Panc1 (cell line): Measurements from ENCODE around the gene SPOUT1.

Experiments used
- POLR2AphosphoS5 ChIP-seq: IDR thresholded peaks from 2 replicates; pipeline ENCODE4 v1.6.1; 2012; ENCODE audit warnings: mild to moderate bottlenecking, low read depth, low read length, moderate library complexity
- TF ChIP-seq, protein P1 (sequence below): fragments of 450-650 bp; IDR thresholded peaks from 2 replicates; pipeline ENCODE4 v1.5.1; 2017; ENCODE audit warnings: mild to moderate bottlenecking
- TF ChIP-seq, protein P2 (sequence below), 2 experiments: IDR thresholded peaks; 2 replicates each; pipeline ENCODE4 v1.6.1; 2011 to 2012; ENCODE audit warnings: low read depth in 2 of 2, control low read depth in 1 of 2, low read length in 1 of 2, mild to moderate bottlenecking in 1 of 2, moderate library complexity in 1 of 2; ENCODE audit not compliant: insufficient read depth in 1 of 2

DNA sequence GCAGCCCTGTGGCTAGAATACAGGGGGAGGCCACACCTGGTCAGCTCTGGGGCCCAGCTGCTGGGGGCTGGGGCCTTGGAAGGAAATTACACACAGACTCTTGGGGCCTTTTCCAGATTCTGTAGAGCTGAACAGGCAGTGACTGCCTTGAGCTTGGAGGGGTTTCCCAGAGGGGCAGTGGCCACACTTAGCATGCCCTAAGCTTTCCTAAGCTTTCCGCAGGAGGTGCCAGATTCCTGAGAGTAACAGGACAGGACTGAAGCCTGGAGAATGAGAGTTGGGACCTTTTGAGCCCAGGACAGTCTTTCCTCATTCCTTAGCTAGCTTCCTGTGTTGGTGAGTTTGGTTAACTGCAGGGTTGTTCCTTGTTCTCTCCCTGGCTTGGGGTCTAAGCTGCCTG is 41.1 kb downstream of the SPOUT1 start:
- TF ChIP-seq, protein P1, sequence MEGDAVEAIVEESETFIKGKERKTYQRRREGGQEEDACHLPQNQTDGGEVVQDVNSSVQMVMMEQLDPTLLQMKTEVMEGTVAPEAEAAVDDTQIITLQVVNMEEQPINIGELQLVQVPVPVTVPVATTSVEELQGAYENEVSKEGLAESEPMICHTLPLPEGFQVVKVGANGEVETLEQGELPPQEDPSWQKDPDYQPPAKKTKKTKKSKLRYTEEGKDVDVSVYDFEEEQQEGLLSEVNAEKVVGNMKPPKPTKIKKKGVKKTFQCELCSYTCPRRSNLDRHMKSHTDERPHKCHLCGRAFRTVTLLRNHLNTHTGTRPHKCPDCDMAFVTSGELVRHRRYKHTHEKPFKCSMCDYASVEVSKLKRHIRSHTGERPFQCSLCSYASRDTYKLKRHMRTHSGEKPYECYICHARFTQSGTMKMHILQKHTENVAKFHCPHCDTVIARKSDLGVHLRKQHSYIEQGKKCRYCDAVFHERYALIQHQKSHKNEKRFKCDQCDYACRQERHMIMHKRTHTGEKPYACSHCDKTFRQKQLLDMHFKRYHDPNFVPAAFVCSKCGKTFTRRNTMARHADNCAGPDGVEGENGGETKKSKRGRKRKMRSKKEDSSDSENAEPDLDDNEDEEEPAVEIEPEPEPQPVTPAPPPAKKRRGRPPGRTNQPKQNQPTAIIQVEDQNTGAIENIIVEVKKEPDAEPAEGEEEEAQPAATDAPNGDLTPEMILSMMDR, result no peak
- TF ChIP-seq, protein P2, sequence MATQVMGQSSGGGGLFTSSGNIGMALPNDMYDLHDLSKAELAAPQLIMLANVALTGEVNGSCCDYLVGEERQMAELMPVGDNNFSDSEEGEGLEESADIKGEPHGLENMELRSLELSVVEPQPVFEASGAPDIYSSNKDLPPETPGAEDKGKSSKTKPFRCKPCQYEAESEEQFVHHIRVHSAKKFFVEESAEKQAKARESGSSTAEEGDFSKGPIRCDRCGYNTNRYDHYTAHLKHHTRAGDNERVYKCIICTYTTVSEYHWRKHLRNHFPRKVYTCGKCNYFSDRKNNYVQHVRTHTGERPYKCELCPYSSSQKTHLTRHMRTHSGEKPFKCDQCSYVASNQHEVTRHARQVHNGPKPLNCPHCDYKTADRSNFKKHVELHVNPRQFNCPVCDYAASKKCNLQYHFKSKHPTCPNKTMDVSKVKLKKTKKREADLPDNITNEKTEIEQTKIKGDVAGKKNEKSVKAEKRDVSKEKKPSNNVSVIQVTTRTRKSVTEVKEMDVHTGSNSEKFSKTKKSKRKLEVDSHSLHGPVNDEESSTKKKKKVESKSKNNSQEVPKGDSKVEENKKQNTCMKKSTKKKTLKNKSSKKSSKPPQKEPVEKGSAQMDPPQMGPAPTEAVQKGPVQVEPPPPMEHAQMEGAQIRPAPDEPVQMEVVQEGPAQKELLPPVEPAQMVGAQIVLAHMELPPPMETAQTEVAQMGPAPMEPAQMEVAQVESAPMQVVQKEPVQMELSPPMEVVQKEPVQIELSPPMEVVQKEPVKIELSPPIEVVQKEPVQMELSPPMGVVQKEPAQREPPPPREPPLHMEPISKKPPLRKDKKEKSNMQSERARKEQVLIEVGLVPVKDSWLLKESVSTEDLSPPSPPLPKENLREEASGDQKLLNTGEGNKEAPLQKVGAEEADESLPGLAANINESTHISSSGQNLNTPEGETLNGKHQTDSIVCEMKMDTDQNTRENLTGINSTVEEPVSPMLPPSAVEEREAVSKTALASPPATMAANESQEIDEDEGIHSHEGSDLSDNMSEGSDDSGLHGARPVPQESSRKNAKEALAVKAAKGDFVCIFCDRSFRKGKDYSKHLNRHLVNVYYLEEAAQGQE (IDR thresholded peaks at IDR 0.05; ENCODE audit: insufficient read depth in 1 of 2, low read depth in 2 of 2, low read length in 1 of 2), result no peak
- TF ChIP-seq POLR2AphosphoS5, result no peak
